ENCODE results near the gene DYNC2H1. TPM values are rescaled to one million over a fixed set of nuclear protein-coding genes. Genes with fewer than 3 reads are reported as not detected.
A peak's percentile ranks its signal among the peaks of the same experiment; 100 is the strongest.

The DYNC2H1 gene
- total RNA-seq, 2 experiments from 2014 or later, result 2.8 to 3.2 TPM

DNA sequence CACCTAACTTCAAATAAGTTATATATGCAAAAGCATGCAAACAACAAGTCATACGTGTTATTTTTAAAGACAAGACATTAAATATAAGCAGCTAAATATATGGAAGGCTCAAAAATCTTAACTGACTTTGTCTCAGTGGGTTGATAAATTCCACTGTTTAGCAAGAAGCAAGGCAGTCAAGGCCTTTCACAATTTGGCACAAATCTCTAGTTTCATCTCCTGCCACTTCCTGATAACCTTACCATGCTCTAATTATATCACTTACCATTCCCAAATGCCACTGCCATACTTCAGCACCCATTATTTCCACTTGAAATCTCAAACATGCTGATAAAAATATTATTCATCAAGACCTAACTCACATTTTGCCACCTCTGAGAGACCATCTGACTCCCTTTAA lies 42.1 kb upstream of the DYNC2H1 start:
- Mint-ChIP-seq H3K36me3 (ENCODE audit: low read depth) (peaks cover 68% of the 10 kb centered on the region), H3K4me3 (no peak overlapping the region), H3K27me3 (no peaks in the 10 kb centered on the region), H3K4me1 (ENCODE audit: low read depth) (peaks cover 48% of the 10 kb centered on the region), H3K9me3 (no peaks in the 10 kb centered on the region), H3K27ac (no peak overlapping the region)
- intact Hi-C loops (cut with DNase I, micrococcal nuclease), result no loop called here
- ChIA-PET POLR2A (interaction anchor here (1.3 kb wide), 1 partner anchor 42 kb away, joined by 5 read pairs; the partner anchor contains the start of gene DYNC2H1), CTCF (no interaction called here)
- Histone ChIP-seq H3K4me3 (ENCODE audit: low read length) (no peak overlapping the region), H3K27me3 (ENCODE audit: control insufficient read depth in 1 of 2, insufficient read depth in 2 of 2, low read length in 2 of 2) (no peaks in the 10 kb centered on the region), H3K9me3 (ENCODE audit: control insufficient read depth in 1 of 2, insufficient read depth in 1 of 2, low read length in 2 of 2) (no peaks in the 10 kb centered on the region), H3K27ac (ENCODE audit: low read depth in 1 of 2, low read length in 2 of 2) (no peak overlapping the region), H3K36me3 (ENCODE audit: insufficient read depth, low read length) (peaks cover 30% of the 10 kb centered on the region), H3K4me1 (ENCODE audit: insufficient read depth, low read length) (peaks cover 5% of the 10 kb centered on the region)
- ATAC-seq (ENCODE audit: poor library complexity) (no peak), DNase-seq (no peak)
- TF ChIP-seq, protein P1, sequence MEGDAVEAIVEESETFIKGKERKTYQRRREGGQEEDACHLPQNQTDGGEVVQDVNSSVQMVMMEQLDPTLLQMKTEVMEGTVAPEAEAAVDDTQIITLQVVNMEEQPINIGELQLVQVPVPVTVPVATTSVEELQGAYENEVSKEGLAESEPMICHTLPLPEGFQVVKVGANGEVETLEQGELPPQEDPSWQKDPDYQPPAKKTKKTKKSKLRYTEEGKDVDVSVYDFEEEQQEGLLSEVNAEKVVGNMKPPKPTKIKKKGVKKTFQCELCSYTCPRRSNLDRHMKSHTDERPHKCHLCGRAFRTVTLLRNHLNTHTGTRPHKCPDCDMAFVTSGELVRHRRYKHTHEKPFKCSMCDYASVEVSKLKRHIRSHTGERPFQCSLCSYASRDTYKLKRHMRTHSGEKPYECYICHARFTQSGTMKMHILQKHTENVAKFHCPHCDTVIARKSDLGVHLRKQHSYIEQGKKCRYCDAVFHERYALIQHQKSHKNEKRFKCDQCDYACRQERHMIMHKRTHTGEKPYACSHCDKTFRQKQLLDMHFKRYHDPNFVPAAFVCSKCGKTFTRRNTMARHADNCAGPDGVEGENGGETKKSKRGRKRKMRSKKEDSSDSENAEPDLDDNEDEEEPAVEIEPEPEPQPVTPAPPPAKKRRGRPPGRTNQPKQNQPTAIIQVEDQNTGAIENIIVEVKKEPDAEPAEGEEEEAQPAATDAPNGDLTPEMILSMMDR (IDR thresholded peaks at IDR 0.05), result no peak

DNA sequence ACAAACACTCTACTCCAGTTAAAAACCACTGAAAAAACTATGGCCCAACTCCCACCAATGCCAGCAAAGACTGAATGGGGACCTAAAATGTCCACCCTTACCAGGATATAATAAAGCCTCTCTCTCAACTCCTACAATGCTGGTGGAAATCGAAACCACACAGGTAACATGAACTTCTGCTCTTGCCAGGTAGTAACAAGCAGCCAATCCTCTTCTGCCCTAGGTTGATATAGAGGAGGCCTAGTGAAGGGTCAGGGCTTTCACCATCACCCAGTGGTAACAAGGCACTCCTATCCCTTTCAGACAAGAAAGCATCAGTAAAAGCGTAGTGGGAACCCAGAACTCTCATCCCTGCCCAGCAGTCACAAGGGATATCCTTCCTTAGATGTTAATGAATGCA lies 39.9 kb upstream of the DYNC2H1 start:
- intact Hi-C loops (cut with DNase I, micrococcal nuclease), result no loop called here
- Histone ChIP-seq H3K4me3 (ENCODE audit: low read length) (no peak overlapping the region), H3K36me3 (ENCODE audit: insufficient read depth, low read length) (peaks cover 12% of the 10 kb centered on the region), H3K27me3 (ENCODE audit: control insufficient read depth in 1 of 2, insufficient read depth in 2 of 2, low read length in 2 of 2) (no peaks in the 10 kb centered on the region), H3K4me1 (ENCODE audit: insufficient read depth, low read length) (peaks cover 5% of the 10 kb centered on the region), H3K9me3 (ENCODE audit: control insufficient read depth in 1 of 2, insufficient read depth in 1 of 2, low read length in 2 of 2) (no peaks in the 10 kb centered on the region), H3K27ac (ENCODE audit: low read depth in 1 of 2, low read length in 2 of 2) (no peak overlapping the region)
- ATAC-seq (ENCODE audit: poor library complexity) (no peak), DNase-seq (peak in 2 of 14 experiments; percentile 6 to 14)
- Mint-ChIP-seq H3K9me3 (no peaks in the 10 kb centered on the region), H3K36me3 (ENCODE audit: low read depth) (peaks cover 72% of the 10 kb centered on the region), H3K27ac (peak overlapping the region; percentile 48), H3K27me3 (no peaks in the 10 kb centered on the region), H3K4me1 (ENCODE audit: low read depth) (peaks cover 64% of the 10 kb centered on the region), H3K4me3 (no peak overlapping the region)
- TF ChIP-seq, protein P1 (IDR thresholded peaks at IDR 0.05), result no peak
- ChIA-PET CTCF (interaction anchor here (1.5 kb wide), 1 partner anchor 39 kb away, joined by 4 read pairs; no protein-coding TSS in a partner anchor), POLR2A (no interaction called here)

DNA sequence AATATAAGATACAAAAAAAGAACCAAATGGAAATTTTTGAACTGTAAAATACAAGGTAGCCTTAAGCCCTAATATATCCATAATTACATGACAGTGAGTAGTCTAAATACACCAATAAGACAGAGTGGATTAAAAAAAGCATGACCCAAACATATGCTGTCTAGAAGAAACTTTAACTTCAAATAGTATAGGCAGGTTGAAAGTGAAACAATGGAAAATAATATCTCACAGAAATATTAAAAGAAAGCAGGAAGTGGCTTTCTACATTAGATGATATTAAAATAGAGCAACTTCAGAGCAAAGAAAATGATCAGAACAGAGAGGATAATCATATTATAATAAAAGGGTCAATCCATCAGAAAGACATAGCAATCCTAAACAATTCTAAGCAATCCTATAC lies 39.1 kb upstream of the DYNC2H1 start:
- intact Hi-C loops (cut with DNase I, micrococcal nuclease), result no loop called here
- peak overlapping the region; percentile 48 for H3K27ac Mint-ChIP-seq
- peak overlapping the region; percentile 5 for H3K4me3 Mint-ChIP-seq
- Histone ChIP-seq H3K27ac (ENCODE audit: low read depth in 1 of 2, low read length in 2 of 2) (no peak overlapping the region), H3K27me3 (ENCODE audit: control insufficient read depth in 1 of 2, insufficient read depth in 2 of 2, low read length in 2 of 2) (no peaks in the 10 kb centered on the region), H3K9me3 (ENCODE audit: control insufficient read depth in 1 of 2, insufficient read depth in 1 of 2, low read length in 2 of 2) (no peaks in the 10 kb centered on the region), H3K36me3 (ENCODE audit: insufficient read depth, low read length) (peaks cover 7% of the 10 kb centered on the region), H3K4me3 (ENCODE audit: low read length) (no peak overlapping the region), H3K4me1 (ENCODE audit: insufficient read depth, low read length) (peaks cover 5% of the 10 kb centered on the region)
- peaks cover 65% of the 10 kb centered on the region for H3K4me1 Mint-ChIP-seq (ENCODE audit: low read depth)
- no peaks in the 10 kb centered on the region for H3K9me3 Mint-ChIP-seq
- H3K27me3 Mint-ChIP-seq, result no peaks in the 10 kb centered on the region
- peak in 1 of 14 experiments; percentile 65 for DNase-seq
- peaks cover 78% of the 10 kb centered on the region for H3K36me3 Mint-ChIP-seq (ENCODE audit: low read depth)
- ATAC-seq (ENCODE audit: poor library complexity), result peak; percentile 29
- ChIA-PET CTCF (interaction anchor here (1.5 kb wide), 1 partner anchor 39 kb away, joined by 4 read pairs; no protein-coding TSS in a partner anchor), POLR2A (no interaction called here)
- TF ChIP-seq, protein P1 (IDR thresholded peaks at IDR 0.05), result no peak

All from CD4-positive, alpha-beta T cell (primary cell).